ENCODE measurements around the gene RCCD1. TPM values are rescaled to one million over a fixed set of nuclear protein-coding genes. Genes with fewer than 3 reads are reported as not detected.

RCCD1 gene
- total RNA-seq, 1 experiment from 2014 or later: 26.1 TPM

GRCh38 chr15:90950676-90951075, 4.0 kb upstream of the RCCD1 start (continued):
- no peak for TF ChIP-seq NR2C2 (CRISPR knock-in tag; IDR thresholded peaks at IDR 0.05)
- TF ChIP-seq, protein P1, sequence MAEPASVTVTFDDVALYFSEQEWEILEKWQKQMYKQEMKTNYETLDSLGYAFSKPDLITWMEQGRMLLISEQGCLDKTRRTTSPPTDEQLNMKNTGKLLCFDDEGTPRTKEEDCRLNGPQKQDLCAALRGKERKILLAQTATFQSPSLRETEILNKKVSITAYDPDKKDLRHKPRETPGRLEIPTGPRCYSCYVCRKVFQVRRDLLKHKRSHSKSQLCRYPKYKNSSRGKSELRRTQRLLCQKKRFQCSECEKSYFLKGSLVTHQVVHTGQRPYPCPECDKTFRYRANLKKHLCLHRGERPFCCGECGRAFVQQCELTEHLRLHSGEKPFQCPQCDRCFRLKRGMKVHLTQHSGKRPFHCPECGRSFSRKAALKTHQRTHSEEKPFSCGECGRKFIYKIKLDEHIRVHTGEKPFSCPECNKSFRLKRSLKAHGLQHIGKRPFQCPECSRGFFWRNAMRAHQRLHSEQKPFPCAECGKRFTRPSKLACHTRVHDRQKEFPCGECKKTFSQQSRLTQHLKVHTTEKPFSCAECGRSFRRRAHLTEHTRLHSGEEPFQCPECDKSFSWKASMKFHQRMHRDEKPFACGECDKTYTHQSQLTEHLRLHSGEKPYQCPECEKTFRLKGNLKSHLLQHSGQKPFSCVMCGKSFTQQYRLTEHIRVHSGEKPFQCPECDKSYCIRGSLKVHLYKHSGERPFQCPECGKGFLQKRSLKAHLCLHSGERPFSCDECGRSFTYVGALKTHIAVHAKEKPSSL (CRISPR knock-in tag; conservative IDR thresholded peaks at IDR 0.05): no peak

DNA sequence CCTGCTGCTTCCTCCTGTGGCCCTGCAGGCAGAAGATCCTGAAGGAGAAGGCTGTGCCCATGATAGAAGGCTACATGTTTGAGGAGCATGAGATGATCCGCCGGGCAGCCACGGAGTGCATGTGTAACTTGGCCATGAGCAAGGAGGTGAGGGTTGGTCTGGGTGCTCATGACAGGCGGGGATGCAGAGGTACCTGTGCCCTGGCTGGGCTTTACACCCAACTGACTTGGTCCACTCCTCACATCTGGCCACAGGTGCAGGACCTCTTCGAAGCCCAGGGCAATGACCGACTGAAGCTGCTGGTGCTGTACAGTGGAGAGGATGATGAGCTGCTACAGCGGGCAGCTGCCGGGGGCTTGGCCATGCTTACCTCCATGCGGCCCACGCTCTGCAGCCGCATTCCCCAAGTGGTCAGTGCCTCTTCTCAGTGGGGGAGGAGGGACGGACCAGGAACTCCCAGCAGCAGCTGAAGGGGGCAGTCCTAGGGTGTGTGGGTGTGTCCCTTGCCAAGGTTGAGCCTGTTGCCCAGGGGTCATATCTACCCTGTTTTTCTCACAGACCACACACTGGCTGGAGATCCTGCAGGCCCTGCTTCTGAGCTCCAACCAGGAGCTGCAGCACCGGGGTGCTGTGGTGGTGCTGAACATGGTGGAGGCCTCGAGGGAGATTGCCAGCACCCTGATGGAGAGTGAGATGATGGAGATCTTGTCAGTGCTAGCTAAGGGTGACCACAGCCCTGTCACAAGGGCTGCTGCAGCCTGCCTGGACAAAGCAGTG, 1.6 kb upstream of the RCCD1 start:
- H3K4me3 Mint-ChIP-seq: no peak overlapping the region
- H3K27me3 Mint-ChIP-seq (ENCODE audit: low read depth): no peaks in the 10 kb centered on the region
- H3K36me3 Mint-ChIP-seq: peaks cover 43% of the 10 kb centered on the region
- peak overlapping the region; percentile 72; the same call in 1 of the 2 replicates for H3K27ac Mint-ChIP-seq
- no peaks in the 10 kb centered on the region for H3K9me3 Mint-ChIP-seq
- ATAC-seq (no peak), DNase-seq (ENCODE audit: low spot score) (no peak)
- ChIA-PET CTCF (interaction anchor here (1.1 to 6.2 kb wide), 3 partner anchors 19 to 147 kb away, joined by 3 to 264 read pairs (median 116); partner anchors contain the start of genes HDDC3, SV2B and UNC45A), POLR2A (interaction anchor here (0.8 to 1.9 kb wide), 2 partner anchors 10 to 18 kb away, joined by 3 to 19 read pairs; partner anchors contain the start of gene UNC45A)
- peaks cover 16% of the 10 kb centered on the region for H3K4me1 Mint-ChIP-seq
- no peak for TF ChIP-seq PRRX2 (CRISPR knock-in tag; IDR thresholded peaks at IDR 0.05)
- TF ChIP-seq ZNF281 (CRISPR knock-in tag; IDR thresholded peaks at IDR 0.05): no peak
- TF ChIP-seq, protein P2, sequence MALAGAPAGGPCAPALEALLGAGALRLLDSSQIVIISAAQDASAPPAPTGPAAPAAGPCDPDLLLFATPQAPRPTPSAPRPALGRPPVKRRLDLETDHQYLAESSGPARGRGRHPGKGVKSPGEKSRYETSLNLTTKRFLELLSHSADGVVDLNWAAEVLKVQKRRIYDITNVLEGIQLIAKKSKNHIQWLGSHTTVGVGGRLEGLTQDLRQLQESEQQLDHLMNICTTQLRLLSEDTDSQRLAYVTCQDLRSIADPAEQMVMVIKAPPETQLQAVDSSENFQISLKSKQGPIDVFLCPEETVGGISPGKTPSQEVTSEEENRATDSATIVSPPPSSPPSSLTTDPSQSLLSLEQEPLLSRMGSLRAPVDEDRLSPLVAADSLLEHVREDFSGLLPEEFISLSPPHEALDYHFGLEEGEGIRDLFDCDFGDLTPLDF (CRISPR knock-in tag; IDR thresholded peaks at IDR 0.05): no peak
- no peak for TF ChIP-seq RELA (CRISPR knock-in tag; IDR thresholded peaks at IDR 0.05; ENCODE audit: borderline replicate concordance)
- TF ChIP-seq JUN (CRISPR knock-in tag; IDR thresholded peaks at IDR 0.05): no peak
- TF ChIP-seq ZNF263 (CRISPR knock-in tag; IDR thresholded peaks at IDR 0.05; ENCODE audit: low read depth): no peak
- TF ChIP-seq E2F5 (CRISPR knock-in tag; IDR thresholded peaks at IDR 0.05): no peak
- no peak for TF ChIP-seq FOXK1 (CRISPR knock-in tag; IDR thresholded peaks at IDR 0.05)
- TF ChIP-seq NR2C2 (CRISPR knock-in tag; IDR thresholded peaks at IDR 0.05): no peak

DNA sequence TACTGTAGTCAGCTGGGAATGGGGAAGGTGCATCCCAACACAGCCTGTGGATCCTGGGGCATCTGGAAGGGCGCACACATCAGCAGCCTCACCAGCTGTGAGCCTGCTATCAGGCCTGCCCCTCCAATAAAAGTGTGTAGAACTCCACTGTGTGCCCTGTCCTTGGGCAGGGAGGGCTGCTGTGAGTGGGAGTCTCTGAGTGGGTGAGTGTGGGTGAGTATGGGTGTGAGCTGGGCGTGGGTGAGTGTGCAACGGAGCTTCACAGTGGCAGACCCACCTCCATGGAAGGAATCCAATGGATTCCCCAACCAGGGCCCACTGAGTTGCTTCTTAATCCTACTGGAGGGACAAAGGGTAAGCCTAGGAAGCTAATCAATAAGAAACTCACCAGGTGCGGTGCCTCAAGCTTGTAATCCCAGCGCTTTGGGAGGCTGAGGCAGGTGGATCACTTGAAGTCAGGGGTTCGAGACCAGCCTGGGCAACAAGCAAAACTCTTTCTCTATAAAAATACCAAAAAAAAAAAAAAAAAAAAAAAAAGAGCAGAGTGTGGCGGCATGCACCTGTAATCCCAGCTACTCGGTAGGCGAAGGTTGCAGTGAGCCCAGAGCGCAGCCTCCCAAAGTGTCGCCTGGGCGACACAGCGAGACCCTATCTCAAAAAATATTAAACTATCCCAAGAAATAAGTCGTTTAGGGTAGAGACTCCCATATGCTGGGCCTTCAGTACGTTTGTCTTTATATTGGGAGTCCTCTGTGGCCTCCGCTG, 555 bp upstream of the RCCD1 start:
- peaks cover 35% of the 10 kb centered on the region for H3K36me3 Mint-ChIP-seq
- TF ChIP-seq RELA (CRISPR knock-in tag; IDR thresholded peaks at IDR 0.05; ENCODE audit: borderline replicate concordance) (no peak), AFF4 (CRISPR knock-in tag; IDR thresholded peaks at IDR 0.05; ENCODE audit: borderline replicate concordance) (no peak), ZNF121 (CRISPR knock-in tag; IDR thresholded peaks at IDR 0.05) (peak; percentile 66; the same call in 1 of the 2 replicates)
- ATAC-seq (no peak), DNase-seq (ENCODE audit: low spot score) (no peak)
- POLR2A ChIA-PET: interaction anchor here (0.8 to 1.9 kb wide), 4 partner anchors 10 to 40 kb away, joined by 3 to 19 read pairs (median 10); partner anchors contain the start of genes PRC1 and UNC45A
- H3K4me1 Mint-ChIP-seq: peaks cover 16% of the 10 kb centered on the region
- H3K27ac Mint-ChIP-seq: peak overlapping the region; percentile 70
- CTCF ChIA-PET: interaction anchor here (0.6 to 6.2 kb wide), 15 partner anchors 11 to 317 kb away, joined by 3 to 264 read pairs (median 5); partner anchors contain the start of genes HDDC3, MAN2A2, SV2B and UNC45A
- no peaks in the 10 kb centered on the region for H3K9me3 Mint-ChIP-seq
- H3K27me3 Mint-ChIP-seq (ENCODE audit: low read depth): no peaks in the 10 kb centered on the region
- peak overlapping the region; percentile 74; the same call in 1 of the 2 replicates for H3K4me3 Mint-ChIP-seq

Measured in WTC11 (cell line).